MCF 10A (cell line): ENCODE results near the gene KIR3DL3. TPM values are rescaled to one million over a fixed set of nuclear protein-coding genes. Genes with fewer than 3 reads are reported as not detected.
"Not testable (repeated sequence)": the region's sequence is repeated elsewhere in the genome, so short reads cannot be mapped to it uniquely, and the experiment has no call there.

ENCODE experiments used
- BruUV-seq: library from RNA; stranded (reverse); fragments of 400-500 nt; replicated peaks from 2 replicates; lab custom pipeline; 2021; lab: Mats Ljungman, UMichigan
- CTCF ChIA-PET: fragments of 300-600 bp; sonication (Branson Sonifier 250); formaldehyde crosslinking; extraction: SDS; loops from one replicate; lab custom pipeline; 2021; ENCODE audit warnings: antibody characterized with exemption, inconsistent platforms; lab: Yijun Ruan, JAX
- POLR2A ChIA-PET: fragments of 300-600, 350-650 bp; sonication (Branson Sonifier 250); formaldehyde crosslinking; extraction: SDS; loops from one replicate; lab custom pipeline; 2020; ENCODE audit warnings: antibody characterized with exemption, inconsistent platforms; lab: Yijun Ruan, JAX
- DNase-seq: peaks from one replicate; pipeline ENCODE4 v3.0.0-alpha.2; 2018; ENCODE audit not compliant: unreplicated experiment
- H3K27ac Mint-ChIP-seq: one replicate; pipeline ENCODE4 v1.8.0; 2022; ENCODE audit warnings: mild to moderate bottlenecking, low read depth, mixed read lengths; ENCODE audit not compliant: unreplicated experiment
- H3K27me3 Mint-ChIP-seq: one replicate; pipeline ENCODE4 v1.8.0; 2022; ENCODE audit warnings: mixed read lengths; ENCODE audit not compliant: insufficient read depth, unreplicated experiment
- H3K36me3 Mint-ChIP-seq: one replicate; pipeline ENCODE4 v1.8.0; 2022; ENCODE audit warnings: mild to moderate bottlenecking, moderate library complexity, mixed read lengths; ENCODE audit not compliant: insufficient read depth, unreplicated experiment
- H3K4me1 Mint-ChIP-seq: one replicate; pipeline ENCODE4 v1.8.0; 2022; ENCODE audit warnings: mixed read lengths; ENCODE audit not compliant: insufficient read depth, unreplicated experiment
- H3K4me3 Mint-ChIP-seq: one replicate; pipeline ENCODE4 v1.8.0; 2022; ENCODE audit warnings: mild to moderate bottlenecking, moderate library complexity, mixed read lengths; ENCODE audit not compliant: unreplicated experiment
- H3K9me3 Mint-ChIP-seq: one replicate; pipeline ENCODE4 v1.8.0; 2022; ENCODE audit warnings: mixed read lengths; ENCODE audit not compliant: unreplicated experiment
- CTCF ChIP-seq: fragments of 200-600 bp; IDR thresholded peaks from one replicate; pipeline ENCODE4 v1.8.0; 2022; ENCODE audit warnings: antibody characterized with exemption, mild to moderate bottlenecking; ENCODE audit not compliant: unreplicated experiment
- intact Hi-C: fragments of 100-400 bp; cut with micrococcal nuclease; formaldehyde crosslinking; loops from 2 replicates; pipeline ENCODE4 v1.14.1; 2022
- total RNA-seq: library from RNA; stranded (reverse); gene quantifications from 2 replicates; pipeline ENCODE4 v1.2.3, GENCODE V29; 2022

KIR3DL3 gene
- total RNA-seq, 1 experiment from 2014 or later = not detected

DNA sequence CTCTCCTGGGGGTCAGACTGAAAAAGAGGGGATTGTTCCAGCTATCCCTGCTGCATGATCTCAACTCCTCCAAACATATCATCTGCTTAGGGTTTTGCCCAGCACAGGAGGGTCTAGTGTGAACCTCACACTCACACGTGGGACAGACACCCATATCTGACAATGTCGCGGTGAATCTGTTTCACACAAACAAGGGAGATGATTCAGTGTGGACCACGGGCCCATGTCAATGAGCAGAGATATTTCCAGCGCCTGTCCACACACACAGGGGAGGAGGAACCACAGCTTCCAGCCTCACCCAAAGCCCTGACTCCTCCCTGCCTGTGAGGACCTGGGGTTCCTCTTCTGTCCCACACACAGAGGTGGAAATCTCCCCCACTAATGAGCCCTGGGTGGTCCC is 29.6 kb upstream of the KIR3DL3 start:
- H3K4me1 Mint-ChIP-seq = no peaks in the 10 kb centered on the region
- CTCF ChIA-PET = interaction anchor here (1.7 kb wide), 1 partner anchor 20 kb away, joined by 8 read pairs; no protein-coding TSS in a partner anchor
- TF ChIP-seq CTCF = no peak
- no TSS peak for BruUV-seq
- no peaks in the 10 kb centered on the region for H3K27me3 Mint-ChIP-seq
- H3K4me3 Mint-ChIP-seq = no peak overlapping the region
- no peak overlapping the region for H3K27ac Mint-ChIP-seq
- POLR2A ChIA-PET = no interaction called here
- H3K36me3 Mint-ChIP-seq = no peaks in the 10 kb centered on the region
- peaks cover 21% of the 10 kb centered on the region for H3K9me3 Mint-ChIP-seq
- intact Hi-C loops = no loop called here
- DNase-seq = no peak

DNA sequence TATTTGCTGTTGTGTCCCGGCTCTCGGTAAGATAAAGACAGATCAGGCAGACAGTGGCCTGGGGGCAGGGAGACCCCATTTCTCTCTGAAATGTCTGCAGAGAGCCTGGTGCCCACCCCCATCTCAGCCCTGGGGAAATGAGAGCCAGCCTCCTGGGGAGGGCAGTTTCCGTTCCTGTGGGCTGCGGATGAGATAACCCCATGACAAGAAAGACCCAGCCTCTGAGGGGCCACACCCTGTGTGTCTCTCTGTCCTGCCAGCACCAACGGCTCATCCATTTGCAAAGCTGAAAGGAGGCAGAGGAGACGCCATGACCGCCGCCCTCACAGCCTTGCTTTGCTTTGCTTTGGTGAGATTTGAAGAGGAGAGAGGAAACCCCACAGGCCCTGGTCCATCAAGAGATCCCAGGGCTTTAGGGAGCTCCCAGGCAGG is 28.1 kb upstream of the KIR3DL3 start:
- no TSS peak for BruUV-seq
- Mint-ChIP-seq H3K4me3 (no peak overlapping the region), H3K27me3 (no peaks in the 10 kb centered on the region), H3K4me1 (no peaks in the 10 kb centered on the region), H3K9me3 (peaks cover 25% of the 10 kb centered on the region), H3K36me3 (no peaks in the 10 kb centered on the region), H3K27ac (no peak overlapping the region)
- DNase-seq = no peak
- intact Hi-C loops = no loop called here
- POLR2A ChIA-PET = no interaction called here
- CTCF ChIA-PET = interaction anchor here (0.6 to 1.4 kb wide), 2 partner anchors 19 to 467 kb away, joined by 3 to 5 read pairs; no protein-coding TSS in a partner anchor
- no peak for TF ChIP-seq CTCF

GRCh38 chr19:54696766-54697165 is 27.5 kb upstream of the KIR3DL3 start:
- intact Hi-C loops = no loop called here
- no TSS peak for BruUV-seq
- Mint-ChIP-seq H3K27ac (no peak overlapping the region), H3K4me1 (no peaks in the 10 kb centered on the region), H3K36me3 (no peaks in the 10 kb centered on the region), H3K9me3 (peaks cover 24% of the 10 kb centered on the region), H3K27me3 (no peaks in the 10 kb centered on the region), H3K4me3 (no peak overlapping the region)
- ChIA-PET CTCF (interaction anchor here (0.6 to 1.4 kb wide), 3 partner anchors 11 to 468 kb away, joined by 3 to 5 read pairs (median 3); no protein-coding TSS in a partner anchor), POLR2A (no interaction called here)
- TF ChIP-seq CTCF = no peak
- no peak for DNase-seq

GRCh38 chr19:54697716-54698115 is 26.5 kb upstream of the KIR3DL3 start:
- H3K4me3 Mint-ChIP-seq, H3K4me1 Mint-ChIP-seq, H3K27ac Mint-ChIP-seq, intact Hi-C loops, DNase-seq, H3K27me3 Mint-ChIP-seq, POLR2A ChIA-PET, H3K36me3 Mint-ChIP-seq, BruUV-seq: not testable (repeated sequence)
- CTCF ChIA-PET = interaction anchor here (0.6 to 1.4 kb wide), 2 partner anchors 20 to 462 kb away, joined by 3 to 5 read pairs; no protein-coding TSS in a partner anchor
- peaks cover 16% of the 10 kb centered on the region for H3K9me3 Mint-ChIP-seq
